Measurements from ENCODE around the gene TSPAN31. TPM values are rescaled to one million over a fixed set of nuclear protein-coding genes. Genes with fewer than 3 reads are reported as not detected.

TSPAN31 gene
- total RNA-seq, 1 donor from 2014 or later, result 41.1 TPM

DNA sequence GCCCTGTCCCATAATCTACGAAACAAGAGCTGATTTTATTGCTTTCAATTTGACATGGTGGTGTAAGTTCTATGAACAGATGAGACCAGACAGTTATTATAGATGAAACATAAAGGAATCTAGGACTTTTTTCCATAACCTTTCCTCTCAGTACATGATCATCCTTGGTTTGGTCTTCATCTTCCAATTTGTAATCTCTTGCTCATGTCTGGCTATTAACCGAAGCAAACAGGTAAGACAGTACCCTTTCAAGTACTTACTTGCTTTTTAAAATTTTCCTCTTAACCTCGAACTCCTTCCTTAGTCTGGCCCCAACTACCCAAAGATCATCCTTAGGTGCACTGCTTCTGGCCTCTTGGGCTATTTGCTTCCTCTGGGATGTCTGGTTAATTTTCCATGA, 1.2 kb downstream of the TSPAN31 start:
- Histone ChIP-seq H3K4me3 (no peak overlapping the region), H3K27ac (peak overlapping the region; percentile 95), H3K36me3 (peaks cover 46% of the 10 kb centered on the region), H3K9me3 (no peaks in the 10 kb centered on the region), H3K27me3 (ENCODE audit: low read depth) (peaks cover 4% of the 10 kb centered on the region), H3K4me1 (peaks cover 23% of the 10 kb centered on the region)
- intact Hi-C loops (cut with DNase I), result no loop called here
- ATAC-seq (no peak), DNase-seq (no peak)
- TF ChIP-seq, protein P1, sequence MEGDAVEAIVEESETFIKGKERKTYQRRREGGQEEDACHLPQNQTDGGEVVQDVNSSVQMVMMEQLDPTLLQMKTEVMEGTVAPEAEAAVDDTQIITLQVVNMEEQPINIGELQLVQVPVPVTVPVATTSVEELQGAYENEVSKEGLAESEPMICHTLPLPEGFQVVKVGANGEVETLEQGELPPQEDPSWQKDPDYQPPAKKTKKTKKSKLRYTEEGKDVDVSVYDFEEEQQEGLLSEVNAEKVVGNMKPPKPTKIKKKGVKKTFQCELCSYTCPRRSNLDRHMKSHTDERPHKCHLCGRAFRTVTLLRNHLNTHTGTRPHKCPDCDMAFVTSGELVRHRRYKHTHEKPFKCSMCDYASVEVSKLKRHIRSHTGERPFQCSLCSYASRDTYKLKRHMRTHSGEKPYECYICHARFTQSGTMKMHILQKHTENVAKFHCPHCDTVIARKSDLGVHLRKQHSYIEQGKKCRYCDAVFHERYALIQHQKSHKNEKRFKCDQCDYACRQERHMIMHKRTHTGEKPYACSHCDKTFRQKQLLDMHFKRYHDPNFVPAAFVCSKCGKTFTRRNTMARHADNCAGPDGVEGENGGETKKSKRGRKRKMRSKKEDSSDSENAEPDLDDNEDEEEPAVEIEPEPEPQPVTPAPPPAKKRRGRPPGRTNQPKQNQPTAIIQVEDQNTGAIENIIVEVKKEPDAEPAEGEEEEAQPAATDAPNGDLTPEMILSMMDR (IDR thresholded peaks at IDR 0.05), result no peak

DNA sequence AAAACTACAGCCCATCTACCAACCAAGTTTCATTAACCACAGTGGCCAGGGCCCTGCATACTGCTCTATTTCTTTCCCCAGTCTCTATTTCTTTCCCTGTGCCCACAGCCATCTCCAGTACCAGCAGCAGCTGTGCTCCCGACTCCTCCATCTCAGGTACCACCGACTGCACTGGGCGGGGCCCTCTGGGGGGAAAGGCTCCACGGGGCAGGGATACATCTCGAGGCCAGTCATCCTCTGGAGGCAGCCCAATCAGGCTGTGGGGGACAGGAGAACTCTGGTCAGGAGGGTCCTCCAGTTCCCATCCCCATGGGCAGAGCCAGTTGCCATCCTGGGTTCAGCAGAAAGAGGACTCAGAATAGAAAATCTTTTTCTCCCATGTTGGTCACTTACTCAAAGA, 4.2 kb downstream of the TSPAN31 start:
- Histone ChIP-seq H3K36me3 (peaks cover 46% of the 10 kb centered on the region), H3K27me3 (ENCODE audit: low read depth) (no peaks in the 10 kb centered on the region), H3K27ac (no peak overlapping the region), H3K9me3 (no peaks in the 10 kb centered on the region), H3K4me1 (peaks cover 43% of the 10 kb centered on the region), H3K4me3 (no peak overlapping the region)
- ATAC-seq (no peak), DNase-seq (no peak)
- intact Hi-C loops (cut with DNase I), result no loop called here
- TF ChIP-seq, protein P1 (IDR thresholded peaks at IDR 0.05), result no peak

DNA sequence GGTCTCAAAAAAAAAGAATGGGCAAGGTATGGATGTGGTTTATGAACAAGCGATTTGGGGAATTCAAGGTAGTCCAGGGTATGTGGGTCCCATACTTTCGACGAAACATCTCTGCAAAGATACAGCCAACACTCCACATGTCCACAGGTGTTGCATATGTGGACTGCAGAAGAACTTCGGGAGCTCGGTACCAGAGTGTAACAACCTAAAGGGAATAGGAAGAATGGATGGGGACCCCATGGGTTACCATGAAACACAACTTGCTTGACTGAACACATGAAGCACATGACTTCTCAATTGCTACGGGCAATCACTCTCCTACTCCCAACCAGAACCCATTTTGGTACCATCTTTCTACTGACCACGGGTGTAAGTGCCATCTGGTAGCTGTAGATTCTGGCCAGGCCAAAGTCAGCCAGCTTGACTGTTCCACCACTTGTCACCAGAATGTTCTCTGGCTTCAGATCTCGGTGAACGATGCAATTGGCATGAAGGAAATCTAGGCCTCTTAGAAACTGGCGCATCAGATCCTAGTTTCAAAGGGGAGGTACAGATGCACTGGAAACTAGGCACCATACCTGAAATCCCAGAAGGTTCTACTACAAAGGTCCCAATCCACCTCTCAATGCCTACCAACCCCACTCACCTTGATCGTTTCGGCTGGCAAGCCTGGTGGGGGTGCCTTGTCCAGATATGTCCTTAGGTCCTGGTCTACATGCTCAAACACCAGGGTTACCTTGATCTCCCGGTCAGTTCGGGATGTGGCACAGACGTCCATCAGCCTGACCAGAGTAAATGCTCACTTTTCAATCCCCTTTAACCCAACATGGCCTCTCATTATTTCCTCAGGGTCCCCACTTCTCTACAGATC, 6.0 kb downstream of the TSPAN31 start:
- no peak for ATAC-seq
- Histone ChIP-seq H3K4me1 (peaks cover 42% of the 10 kb centered on the region), H3K4me3 (peak overlapping the region; percentile 84), H3K27me3 (ENCODE audit: low read depth) (no peaks in the 10 kb centered on the region), H3K36me3 (peaks cover 46% of the 10 kb centered on the region), H3K27ac (peak overlapping the region; percentile 89), H3K9me3 (no peaks in the 10 kb centered on the region)
- intact Hi-C loops (cut with DNase I), result no loop called here
- TF ChIP-seq, protein P1 (IDR thresholded peaks at IDR 0.05), result no peak
- no peak for DNase-seq

DNA sequence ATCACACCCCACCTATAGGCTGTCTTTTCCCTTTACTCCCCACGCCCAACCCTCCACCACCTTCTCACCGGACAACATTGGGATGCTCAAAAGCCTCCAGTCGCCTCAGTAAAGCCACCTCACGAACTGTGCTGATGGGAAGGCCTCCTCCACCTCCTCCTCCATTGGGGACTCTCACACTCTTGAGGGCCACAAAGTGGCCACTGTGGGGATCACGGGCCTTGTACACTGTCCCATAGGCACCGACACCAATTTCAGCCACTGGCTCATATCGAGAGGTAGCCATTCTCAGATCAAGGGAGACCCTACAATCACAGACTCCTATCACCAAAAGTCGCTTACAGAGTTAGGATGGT, 6.6 kb downstream of the TSPAN31 start:
- Histone ChIP-seq H3K36me3 (peaks cover 44% of the 10 kb centered on the region), H3K27me3 (ENCODE audit: low read depth) (no peaks in the 10 kb centered on the region), H3K27ac (peak overlapping the region; percentile 89), H3K4me1 (peaks cover 44% of the 10 kb centered on the region), H3K4me3 (peak overlapping the region; percentile 84), H3K9me3 (no peaks in the 10 kb centered on the region)
- ATAC-seq (no peak), DNase-seq (no peak)
- intact Hi-C loops (cut with DNase I), result no loop called here
- TF ChIP-seq, protein P1 (IDR thresholded peaks at IDR 0.05), result no peak

DNA sequence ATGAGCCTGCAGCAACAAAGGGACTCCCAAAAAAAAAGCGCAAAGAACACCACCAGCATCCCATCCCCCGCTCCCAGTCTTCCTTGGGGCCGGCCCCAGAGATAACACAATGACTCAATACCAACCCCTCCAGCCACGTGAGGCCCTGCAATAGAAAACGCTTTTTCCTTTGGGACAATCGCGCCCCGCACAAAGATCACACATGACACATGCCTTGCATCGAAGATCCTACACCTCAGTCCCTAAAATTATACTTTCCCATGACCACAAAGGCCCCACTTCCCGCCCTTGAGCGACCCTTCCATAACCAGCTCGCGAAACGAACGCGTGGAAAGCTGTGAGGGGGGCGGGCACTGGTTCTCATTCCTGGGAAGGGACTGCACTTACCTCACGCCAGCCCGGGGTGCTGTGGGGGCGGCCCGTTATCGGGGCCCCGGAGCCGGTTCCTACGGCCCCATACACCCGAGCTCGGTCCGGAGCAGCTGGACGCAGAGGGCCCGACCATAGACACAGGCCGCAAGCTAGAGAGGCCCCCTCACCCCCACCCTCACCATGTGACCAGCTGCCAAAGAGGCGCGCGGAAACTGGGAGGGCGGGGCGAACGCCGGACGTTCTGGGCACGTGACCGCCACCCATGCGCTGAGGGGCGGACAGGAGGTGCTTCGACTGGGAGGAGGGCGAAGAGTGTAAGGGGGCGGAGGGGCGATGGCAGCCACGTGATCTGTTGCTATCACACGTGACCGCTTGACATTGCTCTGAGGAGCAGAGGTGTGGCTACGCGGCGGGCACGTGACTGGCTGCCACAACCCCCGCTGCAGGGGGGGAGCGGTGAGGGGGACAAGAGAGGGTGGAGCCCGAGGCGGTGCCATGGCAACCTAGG, 7.2 kb downstream of the TSPAN31 start, which contains the start of gene CDK4:
CDK4 (minus strand) TSS at position 523 of the 880 bp plus-strand sequence. CDS start 593 bp downstream, outside the sequence.
- TF ChIP-seq, protein P1 (IDR thresholded peaks at IDR 0.05), result no peak
- Histone ChIP-seq H3K4me3 (peak within 1 kb of the TSS; percentile 84), H3K27me3 (ENCODE audit: low read depth) (no peaks in the 10 kb centered on the region), H3K27ac (peak within 1 kb of the TSS; percentile 89), H3K36me3 (peaks cover 38% of the 10 kb centered on the region), H3K9me3 (no peaks in the 10 kb centered on the region), H3K4me1 (peaks cover 50% of the 10 kb centered on the region)
- DNase-seq (peak; percentile 99), ATAC-seq (peak; percentile 90 to 93)
- intact Hi-C loops (cut with DNase I), result no loop called here

Measured in lower lobe of right lung (tissue), 2 donors.